AML-193 (cell line): Measurements from ENCODE around the gene SYNGR4.
A peak's percentile ranks its signal among the peaks of the same experiment; 100 is the strongest.

Experiments
- DNase-seq, 2 experiments: peaks; one replicate each; lab custom pipeline; 2025; lab: John Stamatoyannopoulos, UW

The SYNGR4 gene

GRCh38 chr19:48341515-48342413 is 22.4 kb upstream of the SYNGR4 start:
- DNase-seq: no peak

GRCh38 chr19:48342414-48342738 is 21.8 kb upstream of the SYNGR4 start:
- DNase-seq: no peak

GRCh38 chr19:48342841-48343540 is 21.2 kb upstream of the SYNGR4 start:
- DNase-seq: no peak

- no peak for DNase-seq
Observed at GRCh38 chr19:48344892-48345291, 19.3 kb upstream of the SYNGR4 start.

GRCh38 chr19:48346191-48346590 is 18.0 kb upstream of the SYNGR4 start:
- DNase-seq: no peak

GRCh38 chr19:48348045-48348444 is 16.1 kb upstream of the SYNGR4 start:
- no peak for DNase-seq

GRCh38 chr19:48348737-48349136 is 15.4 kb upstream of the SYNGR4 start:
- DNase-seq: no peak

- no peak for DNase-seq
Observed at GRCh38 chr19:48350856-48351255, 13.3 kb upstream of the SYNGR4 start.

- peak; percentile 44 to 46 for DNase-seq
Observed at GRCh38 chr19:48351341-48351752, 12.8 kb upstream of the SYNGR4 start.

GRCh38 chr19:48353677-48354076 is 10.5 kb upstream of the SYNGR4 start:
- DNase-seq: no peak

GRCh38 chr19:48354332-48354992 is 9.7 kb upstream of the SYNGR4 start:
- DNase-seq: no peak

GRCh38 chr19:48355365-48355954 is 8.7 kb upstream of the SYNGR4 start:
- no peak for DNase-seq

GRCh38 chr19:48359123-48359522 is 5.0 kb upstream of the SYNGR4 start:
- no peak for DNase-seq

GRCh38 chr19:48361912-48362311 is 2.3 kb upstream of the SYNGR4 start:
- DNase-seq: no peak

GRCh38 chr19:48362716-48363499 is 1.3 kb upstream of the SYNGR4 start:
- DNase-seq: peak; percentile 87 to 91

- DNase-seq: no peak
Observed at GRCh38 chr19:48363500-48363809, 712 bp upstream of the SYNGR4 start.

GRCh38 chr19:48364598-48365348 is 606 bp downstream of the SYNGR4 start:
- DNase-seq: no peak

- DNase-seq: no peak
Observed at GRCh38 chr19:48365602-48366001, 1.4 kb downstream of the SYNGR4 start.

GRCh38 chr19:48367855-48368254 is 3.7 kb downstream of the SYNGR4 start:
- DNase-seq: no peak

GRCh38 chr19:48368936-48369335 is 4.8 kb downstream of the SYNGR4 start:
- no peak for DNase-seq

GRCh38 chr19:48370955-48371354 is 6.8 kb downstream of the SYNGR4 start:
- no peak for DNase-seq
